T-helper 9 cell (primary cell): ENCODE results near the gene STX11.

Source experiments
- DNase-seq: peaks from one replicate; pipeline ENCODE4 v3.0.0-alpha.2; 2020

STX11 gene

DNA sequence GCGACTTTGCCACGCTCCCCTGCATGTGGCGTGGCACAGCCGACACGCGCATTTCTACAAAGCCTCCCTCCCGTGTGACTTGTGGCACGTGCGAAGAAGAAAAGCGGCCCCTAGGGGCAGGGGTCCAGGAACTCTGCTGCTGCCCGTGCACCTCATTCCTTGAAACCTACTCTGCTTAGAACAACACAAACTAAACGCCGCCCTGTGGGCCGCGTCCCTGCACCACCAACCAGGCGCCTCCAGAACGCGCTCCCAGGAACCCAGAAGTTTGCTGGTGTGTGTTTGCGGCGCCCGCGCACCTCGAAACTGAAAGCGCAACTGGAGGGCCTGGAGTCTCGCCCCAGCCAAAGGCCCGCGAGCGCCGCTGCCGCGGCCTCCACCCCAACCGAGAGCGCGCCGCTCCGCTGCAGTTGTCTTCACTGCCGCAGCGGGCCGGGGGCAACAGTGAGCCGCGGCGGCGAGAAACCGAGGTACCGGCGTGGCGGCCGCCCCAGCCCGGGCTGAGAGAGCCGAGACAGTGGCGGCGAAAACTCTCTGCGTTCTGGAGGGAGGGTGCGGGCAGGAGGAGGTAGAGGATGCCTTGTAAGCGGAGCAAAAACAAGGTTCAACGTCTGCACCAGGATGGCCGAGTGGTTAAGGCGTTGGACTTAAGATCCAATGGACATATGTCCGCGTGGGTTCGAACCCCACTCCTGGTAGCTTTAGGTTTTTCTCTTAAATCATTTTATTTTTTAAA lies 65.8 kb downstream of the STX11 start:
- peak; percentile 82 for DNase-seq

DNA sequence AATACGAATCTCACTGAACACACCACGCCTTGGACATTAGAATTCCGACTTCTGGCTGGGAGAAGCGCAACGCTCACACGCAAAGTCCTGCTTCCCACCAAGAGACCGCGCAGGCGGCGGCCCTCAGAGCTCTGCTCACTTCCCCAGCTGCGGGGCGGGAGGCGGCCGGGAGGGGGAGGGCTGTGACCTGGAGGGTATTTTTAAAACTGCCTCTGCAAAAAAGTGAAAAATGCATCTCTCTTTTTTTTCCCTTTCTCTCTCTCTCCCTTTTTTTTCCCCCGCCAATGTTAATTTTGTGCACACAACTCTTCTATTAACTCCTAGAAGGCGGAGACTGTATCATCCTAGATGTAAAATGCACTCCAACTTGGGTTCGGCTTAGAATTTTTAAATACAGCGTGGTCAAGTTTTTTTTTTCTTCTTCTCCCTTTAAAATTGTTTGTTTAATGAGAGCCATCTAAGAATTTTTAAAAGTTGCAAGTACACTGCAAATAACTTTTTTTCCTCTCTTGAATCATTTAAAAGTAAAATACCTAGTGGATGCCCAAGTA lies 66.4 kb downstream of the STX11 start:
- no peak for DNase-seq

DNA sequence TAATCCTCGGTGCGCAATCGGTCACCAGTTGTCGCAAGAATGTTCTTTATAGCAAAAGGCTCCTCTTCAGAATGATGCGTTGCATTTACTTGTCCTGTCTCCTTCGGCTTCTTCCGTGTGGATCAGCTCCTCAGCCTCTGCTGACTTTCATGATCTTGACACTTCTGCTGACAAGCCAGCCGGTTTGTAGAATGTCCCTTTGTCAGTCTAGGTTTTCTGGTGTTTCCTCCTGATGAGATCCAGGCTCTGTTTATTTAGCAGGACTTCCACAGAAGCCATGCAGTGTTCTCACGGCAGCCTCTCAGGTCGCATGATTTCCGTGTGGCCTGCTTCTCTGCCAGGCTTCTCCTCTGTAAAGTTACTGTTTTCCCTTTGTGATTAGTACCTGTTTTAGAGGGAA lies 66.9 kb downstream of the STX11 start:
- DNase-seq: no peak

DNA sequence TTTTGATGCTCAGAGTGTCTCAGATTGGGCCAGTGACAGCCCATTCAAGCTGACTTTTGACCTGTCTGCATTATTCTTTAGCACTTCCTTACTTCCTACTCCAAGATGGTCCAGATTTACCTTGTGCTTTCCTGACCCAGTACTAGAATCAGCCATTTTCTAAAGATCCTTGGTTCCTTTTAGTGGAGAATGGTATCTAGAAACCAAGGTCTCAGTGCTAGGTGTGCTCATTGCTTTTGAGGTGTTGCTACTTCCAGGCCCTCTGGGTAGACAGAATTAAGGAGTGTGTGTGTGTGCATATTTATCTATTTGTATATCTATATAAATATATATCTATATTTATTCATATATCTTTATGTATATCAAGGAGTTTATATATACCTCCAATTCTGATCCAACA lies 67.5 kb downstream of the STX11 start:
- no peak for DNase-seq

DNA sequence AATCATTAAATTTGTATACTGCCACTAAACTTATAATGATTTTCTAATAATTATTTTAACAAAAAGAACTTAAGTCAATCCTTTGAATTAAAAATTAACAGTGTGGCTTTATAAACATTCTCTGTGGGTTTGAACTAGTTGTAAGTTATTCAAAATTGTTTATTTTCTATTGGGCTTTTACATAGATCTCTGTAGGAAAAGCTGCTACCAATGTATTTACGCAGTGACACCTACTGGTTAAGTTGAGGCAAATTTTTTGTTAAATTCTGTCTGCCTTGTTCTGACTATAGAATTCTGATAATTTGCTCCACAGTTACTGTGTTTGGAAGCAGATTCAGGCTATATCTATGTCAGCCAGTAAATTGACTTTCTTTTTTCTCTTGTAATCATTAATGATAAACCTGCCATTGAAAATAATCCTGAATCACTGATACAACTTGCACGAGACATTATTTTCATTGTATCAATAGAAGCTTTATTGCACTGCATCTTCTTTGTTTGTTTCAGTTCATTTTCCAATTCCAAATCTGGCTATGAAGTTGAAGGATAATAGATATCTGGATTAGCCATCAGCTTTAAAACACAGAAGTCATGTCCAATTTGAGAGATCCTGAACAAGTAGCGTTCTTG lies 68.9 kb downstream of the STX11 start:
- DNase-seq: no peak

DNA sequence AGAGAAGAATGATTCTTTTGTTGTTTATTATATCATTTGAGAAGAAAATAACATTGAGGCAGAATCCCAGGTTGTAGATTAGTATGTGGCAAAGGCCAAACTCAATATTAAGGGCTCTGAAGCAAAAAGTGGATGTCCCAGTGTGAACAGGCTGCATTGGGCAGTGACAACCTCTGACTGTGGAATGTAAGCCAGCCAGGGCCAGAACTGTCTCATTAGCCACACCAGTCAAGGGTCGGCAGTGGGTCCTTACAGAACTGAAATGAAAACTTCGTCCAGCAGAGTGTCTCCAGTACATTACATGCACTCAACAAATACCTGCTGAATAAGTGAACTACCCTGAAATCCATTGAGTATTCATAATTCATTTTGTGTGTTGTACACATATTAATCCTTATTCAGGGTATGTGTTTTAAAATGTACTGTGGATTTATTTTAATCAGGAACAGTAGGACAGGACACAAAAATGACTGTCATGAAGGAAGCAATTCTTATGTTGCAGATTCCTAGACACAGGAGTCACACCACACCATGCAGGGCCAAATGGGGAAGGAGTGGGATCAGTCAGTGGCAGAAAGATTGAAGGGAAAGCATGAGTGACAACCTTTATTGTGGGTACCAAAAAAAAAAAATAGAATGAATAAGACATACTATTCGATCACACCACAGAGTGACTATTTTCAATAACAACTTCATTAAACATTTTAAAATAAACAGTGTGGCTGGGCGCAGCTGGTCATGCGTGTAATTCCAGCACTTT lies 69.9 kb downstream of the STX11 start:
- DNase-seq: no peak

DNA sequence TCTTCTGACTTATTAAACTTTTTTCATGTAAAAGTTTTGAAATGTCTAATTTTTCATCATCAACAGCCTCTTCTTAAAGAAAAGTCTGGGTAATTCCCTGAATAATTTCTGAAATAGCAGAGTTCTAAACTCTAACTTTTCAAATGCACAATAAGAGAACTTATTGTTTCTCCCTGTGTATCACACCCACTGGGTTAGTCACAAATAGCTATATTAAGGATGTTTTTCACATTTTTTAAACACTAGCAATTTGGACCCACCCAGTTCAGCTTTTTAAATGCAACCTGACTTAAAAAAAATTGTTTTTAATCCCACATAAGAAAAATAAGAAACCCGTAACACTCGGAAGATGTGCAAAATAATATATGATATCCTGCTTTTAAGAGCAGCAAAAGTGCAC lies 73.4 kb downstream of the STX11 start:
- no peak for DNase-seq

DNA sequence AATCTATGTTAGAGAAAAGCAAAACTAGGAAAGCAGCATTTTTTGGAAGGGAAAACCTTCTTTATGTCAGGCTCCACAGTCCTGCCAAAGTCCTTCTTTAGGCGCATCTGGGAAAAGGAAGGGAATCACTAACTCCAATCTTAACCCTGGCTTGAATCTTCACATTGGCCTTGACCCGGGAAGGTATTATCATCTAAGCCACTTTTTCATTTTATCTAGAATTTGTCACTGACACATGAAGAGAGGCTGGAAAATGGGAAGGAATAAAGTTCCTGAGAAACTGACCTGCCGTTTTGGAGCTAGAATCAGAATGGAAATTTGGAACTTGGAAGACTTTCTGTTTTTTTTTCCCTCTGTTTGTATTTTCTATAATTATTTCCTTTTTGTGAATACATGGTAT lies 81.4 kb downstream of the STX11 start:
- DNase-seq: no peak

DNA sequence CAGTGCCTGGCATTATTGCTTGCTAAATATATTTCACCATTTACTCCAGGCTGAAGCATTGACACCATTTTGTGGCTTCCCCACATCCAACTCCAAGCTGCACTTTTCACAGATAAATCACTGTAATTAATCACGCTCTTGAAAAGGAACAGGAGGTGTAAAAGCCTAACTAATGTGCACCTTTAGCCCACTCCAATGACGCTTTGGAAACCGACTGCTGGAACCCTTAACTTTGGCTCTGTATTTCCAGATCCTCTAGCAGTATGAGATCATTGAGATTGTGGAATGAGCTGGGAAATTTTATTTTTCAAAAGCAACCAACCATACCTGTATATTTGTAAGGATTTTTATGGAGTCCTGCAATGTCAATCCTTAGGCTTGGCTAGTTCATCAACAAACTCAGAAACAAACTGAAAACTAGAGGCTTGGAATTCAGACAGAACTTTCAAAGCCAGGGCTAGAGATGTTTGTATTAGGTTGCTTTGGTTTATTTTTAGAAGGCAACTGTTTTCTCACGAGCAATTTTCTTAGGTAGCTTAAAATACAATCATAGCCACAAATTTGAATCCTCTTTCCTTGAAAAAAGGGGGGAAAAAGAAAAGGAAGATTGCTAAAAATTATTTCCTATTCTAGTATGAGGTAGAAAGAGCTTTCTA lies 82.0 kb downstream of the STX11 start:
- no peak for DNase-seq

DNA sequence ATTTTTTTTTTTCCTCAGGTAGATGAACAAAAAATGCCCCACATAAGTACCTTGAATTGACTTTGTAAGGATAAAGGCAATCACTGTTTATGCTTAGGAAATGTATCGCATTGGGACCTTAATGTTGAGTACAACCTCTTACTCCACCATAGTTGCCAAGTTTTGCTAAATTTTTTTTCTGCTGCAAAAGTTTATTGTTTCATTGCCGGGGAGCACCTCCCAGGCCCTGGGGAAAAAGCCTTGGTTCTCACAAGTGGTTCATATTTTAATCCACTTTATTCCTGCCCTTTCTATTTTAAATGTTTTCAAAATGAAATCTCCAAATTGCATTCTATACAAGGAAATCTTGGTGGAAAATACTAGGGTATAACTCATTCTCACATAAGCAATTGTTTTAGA lies 82.5 kb downstream of the STX11 start:
- DNase-seq: no peak

DNA sequence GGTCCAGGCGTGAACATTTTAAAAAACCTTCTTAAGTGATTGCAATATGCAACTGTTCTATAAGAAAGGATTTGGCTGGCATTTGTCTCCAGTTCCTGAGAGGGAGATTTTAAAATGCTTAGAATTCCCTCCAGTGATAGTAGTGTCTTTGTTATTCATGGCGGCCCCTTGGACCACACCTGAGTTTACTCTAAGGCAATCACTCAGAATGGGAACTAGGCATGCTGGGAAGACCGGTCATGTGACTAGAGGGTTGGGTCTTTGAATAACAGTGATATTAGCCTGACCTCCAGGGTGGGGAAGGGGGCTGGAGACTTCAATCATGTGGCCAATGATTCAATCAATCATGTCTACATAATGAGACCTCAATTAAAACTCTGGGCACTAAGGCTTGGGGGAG lies 84.1 kb downstream of the STX11 start:
- no peak for DNase-seq

DNA sequence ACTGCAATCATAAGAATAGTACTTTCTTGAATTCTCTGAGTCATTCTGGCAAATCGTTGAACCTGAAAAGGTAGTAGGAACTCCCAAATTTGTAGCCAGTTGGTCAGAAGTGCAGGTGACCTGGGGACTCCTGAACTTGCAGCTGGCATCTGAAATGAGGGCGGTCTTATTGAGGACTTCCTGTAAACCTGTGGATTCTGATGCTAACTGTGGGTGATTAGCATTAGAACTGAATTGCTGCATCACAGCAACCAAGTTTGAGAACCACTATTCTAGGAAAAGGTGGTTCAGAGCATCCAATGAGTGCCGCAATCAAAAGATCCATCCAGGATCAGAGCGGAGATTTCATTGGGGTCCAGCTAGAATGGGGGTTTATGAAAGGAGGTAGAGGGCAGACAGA lies 84.6 kb downstream of the STX11 start:
- no peak for DNase-seq
